ENCODE data around the gene KATNAL2.
"Not testable (repeated sequence)": the region's sequence is repeated elsewhere in the genome, so short reads cannot be mapped to it uniquely, and the experiment has no call there.

DNA sequence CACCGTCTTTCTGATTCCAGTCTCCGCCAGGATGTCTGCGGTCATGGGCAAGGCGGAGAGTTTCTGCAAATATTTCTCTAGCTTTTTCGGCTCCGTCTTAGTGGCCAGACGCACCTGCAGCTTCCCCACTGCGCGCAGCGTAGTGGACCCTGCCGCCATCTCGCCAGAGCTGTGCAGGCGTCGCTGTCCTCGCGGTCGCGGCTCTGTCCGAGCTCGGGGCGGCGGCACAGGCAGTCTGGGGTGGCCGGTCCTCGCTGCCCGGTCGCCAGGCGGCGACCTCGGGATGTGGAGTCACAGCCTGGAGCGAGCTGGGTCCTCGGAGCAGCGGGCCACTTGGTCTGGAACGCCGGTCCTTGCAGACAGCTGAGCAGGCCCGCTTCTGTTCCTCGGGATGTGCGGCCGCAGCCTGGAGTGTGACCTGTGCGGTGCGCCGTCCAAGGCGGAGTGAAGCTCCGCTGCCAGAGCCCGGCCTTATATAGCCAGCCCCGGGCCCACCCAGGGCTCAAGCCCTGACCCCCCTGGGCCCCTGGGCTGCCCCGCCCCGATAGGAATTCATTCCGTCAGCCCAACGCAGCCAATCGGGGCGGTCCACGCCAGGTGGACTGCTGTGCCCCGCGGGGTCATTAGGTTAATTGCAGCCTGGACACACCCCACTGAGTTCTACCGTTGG is 112.4 kb downstream of the KATNAL2 start:
- TF ChIP-seq, protein P1, sequence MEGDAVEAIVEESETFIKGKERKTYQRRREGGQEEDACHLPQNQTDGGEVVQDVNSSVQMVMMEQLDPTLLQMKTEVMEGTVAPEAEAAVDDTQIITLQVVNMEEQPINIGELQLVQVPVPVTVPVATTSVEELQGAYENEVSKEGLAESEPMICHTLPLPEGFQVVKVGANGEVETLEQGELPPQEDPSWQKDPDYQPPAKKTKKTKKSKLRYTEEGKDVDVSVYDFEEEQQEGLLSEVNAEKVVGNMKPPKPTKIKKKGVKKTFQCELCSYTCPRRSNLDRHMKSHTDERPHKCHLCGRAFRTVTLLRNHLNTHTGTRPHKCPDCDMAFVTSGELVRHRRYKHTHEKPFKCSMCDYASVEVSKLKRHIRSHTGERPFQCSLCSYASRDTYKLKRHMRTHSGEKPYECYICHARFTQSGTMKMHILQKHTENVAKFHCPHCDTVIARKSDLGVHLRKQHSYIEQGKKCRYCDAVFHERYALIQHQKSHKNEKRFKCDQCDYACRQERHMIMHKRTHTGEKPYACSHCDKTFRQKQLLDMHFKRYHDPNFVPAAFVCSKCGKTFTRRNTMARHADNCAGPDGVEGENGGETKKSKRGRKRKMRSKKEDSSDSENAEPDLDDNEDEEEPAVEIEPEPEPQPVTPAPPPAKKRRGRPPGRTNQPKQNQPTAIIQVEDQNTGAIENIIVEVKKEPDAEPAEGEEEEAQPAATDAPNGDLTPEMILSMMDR (IDR thresholded peaks at IDR 0.05) = not testable (repeated sequence)
- not testable (repeated sequence) for TF ChIP-seq POLR2A (IDR thresholded peaks at IDR 0.05)

Data from heart left ventricle (tissue), 13 donors.